Anterior cingulate cortex (tissue), 58 donors: ENCODE measurements around the gene UTRN.

Source experiments
- DNase-seq, 58 donors: peaks; one replicate each; lab custom pipeline; 2025; lab: John Stamatoyannopoulos, UW

UTRN gene

GRCh38 chr6:144284783-144285547, at the start of gene UTRN:
Gene UTRN, plus strand, starts transcription at chr6:144285335. Its CDS starts 6,494 bp downstream, at chr6:144291829.
- DNase-seq, result peak in 55 of 58 donors; percentile 5 to 77 (median 46)

DNA sequence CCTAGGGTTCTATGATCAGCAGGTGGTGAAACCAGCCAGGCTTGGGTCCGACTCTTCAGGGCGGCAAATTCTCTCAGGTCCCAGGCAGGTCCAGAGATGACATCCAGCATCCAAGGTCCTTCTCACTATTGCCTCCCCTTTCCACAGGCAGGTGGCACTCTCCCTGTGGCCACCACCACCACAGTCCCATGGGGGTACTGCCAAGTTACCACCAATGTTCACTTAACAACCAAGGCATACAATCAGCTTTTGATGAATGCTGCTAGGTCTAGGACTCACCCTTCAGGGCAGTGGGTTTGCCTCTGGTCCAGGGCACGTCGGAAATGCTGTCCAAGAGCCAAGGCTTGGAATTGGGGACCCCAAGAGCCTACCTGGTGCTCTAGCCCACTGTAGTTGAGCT, 40.4 kb upstream of the UTRN start:
- DNase-seq, result no peak

- no peak for DNase-seq
Measured at GRCh38 chr6:144246988-144247387, 38.1 kb upstream of the UTRN start.

DNA sequence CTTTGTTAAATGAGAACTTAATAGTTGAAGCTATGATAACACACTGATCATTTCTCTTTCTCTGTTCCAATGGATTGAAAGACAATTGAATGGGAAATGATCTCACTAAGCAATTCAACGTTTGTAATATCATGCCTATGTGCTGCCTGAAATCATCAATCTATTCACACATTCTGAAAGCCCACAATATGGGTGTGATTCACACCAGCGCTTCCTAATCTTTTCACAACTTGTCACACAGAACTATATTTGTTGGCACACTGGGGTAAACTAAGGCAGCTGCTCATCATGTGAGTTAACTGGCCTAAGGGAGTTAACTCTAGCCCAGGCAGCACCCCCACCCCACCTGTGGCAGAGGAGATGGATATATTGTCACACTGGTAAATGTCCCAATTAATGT, 37.1 kb upstream of the UTRN start:
- no peak for DNase-seq

DNA sequence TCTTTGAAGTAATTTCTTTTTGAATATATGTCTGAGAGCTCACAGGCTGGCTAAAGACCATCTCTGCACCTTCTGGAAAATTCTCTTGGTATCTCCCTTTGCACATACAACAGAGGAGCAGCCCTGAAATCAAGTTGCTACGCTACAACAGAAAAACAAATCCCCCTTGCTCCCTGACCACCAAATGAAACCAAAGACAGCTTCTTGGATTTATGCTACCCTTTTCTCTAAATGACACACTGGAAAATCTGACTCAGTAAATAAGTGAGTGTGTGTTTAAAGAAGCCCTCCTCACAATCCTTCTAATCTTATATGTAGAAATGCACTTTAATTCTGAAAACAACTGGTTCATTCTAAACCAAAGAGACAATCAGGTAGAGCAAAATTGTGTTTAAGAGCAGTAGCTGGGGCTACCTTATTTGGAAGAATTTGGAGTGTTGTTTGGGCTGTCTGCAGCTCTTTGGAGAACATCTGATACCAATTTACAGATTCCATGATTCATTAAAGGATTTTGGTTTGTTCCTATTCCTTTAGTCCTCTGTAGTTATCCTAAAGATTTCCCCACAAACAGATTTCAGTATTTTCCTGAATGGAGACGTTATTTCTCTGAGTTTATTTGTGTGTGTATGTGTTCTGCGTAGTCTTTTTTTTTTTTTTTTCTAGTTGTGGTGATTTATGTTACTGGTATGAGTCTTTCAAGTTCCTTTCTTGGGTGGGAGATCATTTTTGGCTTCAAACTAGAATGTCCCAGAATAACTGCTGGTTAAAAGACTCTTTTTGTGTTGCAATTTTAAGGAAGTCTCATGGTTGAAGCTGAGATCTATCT, 36.4 kb upstream of the UTRN start:
- DNase-seq, result no peak

GRCh38 chr6:144250276-144250675, 34.9 kb upstream of the UTRN start:
- no peak for DNase-seq

- DNase-seq, result no peak
Measured at GRCh38 chr6:144252259-144252658, 32.9 kb upstream of the UTRN start.

DNA sequence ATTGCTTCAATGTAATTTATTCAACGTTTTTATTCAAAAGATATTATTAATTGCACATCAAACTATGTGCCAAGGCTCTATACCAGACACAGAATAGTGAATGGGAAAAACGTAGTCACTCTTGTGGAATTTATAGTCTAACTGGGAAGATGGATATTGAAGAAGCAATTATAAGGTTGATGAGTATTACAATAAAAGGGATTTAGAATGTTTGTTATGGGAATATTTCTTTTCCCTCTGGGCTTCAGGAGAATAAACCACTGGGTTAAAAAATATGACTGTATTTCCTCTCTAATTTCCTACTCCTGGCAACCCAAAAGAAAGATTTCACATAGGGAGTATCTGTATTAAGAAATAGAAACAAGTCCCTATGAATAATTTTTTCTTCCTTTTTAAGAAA, 25.1 kb upstream of the UTRN start:
- DNase-seq, result no peak

DNA sequence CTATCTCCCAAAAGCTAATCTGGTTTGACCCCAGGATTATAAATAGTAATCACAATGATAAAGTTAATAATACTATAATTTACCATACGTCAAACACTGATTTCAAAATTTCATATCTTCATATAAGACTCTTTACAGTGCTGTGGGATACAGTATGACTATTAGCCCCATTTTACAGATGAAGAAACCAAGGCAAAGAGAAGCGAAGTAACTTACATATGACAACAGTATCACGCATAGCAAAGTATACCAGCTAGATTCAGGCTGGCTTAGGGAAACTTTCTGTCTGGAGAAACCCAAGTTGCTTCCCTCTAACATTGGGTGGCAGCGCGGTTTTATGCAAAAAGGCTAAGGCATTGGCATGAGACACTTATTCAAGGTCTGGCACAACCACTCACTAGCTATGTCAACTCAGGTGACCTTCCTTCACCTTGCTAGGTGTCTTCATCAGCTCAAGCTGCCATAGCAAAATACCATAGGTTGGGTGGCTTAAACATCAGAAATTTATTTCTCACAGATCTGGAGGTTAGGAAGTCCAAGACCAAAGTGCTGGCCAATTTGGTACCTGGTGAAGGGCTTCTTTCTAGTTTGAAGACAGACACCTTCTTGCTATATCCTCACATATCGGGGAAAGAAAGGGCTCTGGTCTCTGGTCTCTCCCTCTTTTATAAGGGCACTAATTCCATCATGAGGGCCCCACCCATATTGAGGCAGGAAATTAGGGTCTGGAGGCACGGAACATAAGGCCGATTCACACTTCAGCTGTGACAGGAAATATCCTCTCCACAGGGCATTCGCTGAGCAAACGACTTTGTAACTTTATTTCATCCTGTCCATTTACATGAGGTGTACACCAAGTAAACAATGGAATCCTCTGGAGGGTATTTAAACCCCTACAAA, 22.4 kb upstream of the UTRN start:
- no peak for DNase-seq

DNA sequence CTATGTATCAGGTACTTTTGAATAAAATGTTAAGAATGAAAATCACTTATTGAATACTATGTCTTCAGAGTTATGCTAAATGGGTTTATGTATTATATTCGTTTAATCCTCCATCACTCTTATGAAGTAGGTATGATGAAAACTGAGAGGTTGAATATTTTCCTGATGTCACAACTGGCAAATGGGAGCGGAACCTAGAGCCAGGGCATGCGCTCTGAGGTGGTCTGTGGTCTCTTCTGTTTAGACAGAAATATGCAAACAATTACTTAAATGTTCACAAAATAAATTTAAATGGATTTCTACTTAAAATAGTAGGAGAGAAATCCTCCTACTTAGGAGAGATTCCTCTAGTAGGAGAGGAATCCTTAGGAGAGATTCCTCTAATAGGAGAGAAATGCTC, 21.3 kb upstream of the UTRN start:
- DNase-seq, result no peak

DNA sequence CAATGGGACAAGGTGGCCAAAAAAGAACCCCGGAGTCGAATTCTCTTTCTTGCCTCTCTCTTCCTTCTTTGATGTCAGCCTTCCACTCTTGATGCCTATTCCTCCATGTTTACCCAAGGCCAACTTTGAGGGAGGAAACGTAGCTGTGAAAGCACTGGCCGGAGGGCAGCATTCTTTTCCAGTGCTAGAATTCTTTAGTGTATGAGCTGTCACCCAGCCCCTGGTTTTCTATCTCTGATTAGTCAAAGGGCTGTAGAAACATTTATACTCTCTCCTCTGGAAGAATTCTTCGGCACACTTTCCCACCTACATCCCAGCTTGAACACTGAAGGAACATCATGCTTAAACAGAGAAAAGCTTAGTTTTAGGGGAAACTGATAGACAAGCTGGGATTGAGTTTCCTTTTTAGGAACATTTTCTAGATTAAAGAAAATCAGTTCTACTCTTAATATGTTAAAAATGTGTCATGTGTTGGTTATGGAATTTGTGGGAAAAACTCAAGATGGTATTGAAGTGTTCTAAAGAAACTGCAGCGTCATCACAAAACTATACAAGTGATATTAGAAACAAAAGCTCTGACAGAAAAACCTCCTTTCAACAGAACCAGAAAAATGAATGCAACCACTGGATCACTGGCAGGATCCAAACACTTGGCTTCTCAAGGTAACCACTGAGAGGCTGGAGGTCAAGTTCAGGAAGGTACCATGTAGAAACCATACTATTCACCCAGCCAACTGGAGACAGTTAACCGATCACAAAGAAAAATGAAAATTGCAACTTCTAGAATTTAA, 20.7 kb upstream of the UTRN start:
- DNase-seq, result no peak

DNA sequence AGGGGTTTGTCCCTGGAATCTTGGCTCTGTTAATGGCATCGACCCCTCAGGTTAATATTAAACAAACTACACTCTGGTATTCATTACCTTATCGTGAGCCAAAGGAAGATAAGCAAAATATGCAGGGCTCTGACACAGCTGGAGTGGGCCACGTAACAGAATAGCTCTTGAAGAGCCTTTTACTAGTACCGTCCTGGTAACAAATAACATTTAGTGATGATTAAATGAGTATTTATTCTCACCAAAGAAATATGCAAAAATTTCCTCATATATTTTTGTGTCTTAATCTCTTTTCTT, 20.1 kb upstream of the UTRN start:
- no peak for DNase-seq

DNA sequence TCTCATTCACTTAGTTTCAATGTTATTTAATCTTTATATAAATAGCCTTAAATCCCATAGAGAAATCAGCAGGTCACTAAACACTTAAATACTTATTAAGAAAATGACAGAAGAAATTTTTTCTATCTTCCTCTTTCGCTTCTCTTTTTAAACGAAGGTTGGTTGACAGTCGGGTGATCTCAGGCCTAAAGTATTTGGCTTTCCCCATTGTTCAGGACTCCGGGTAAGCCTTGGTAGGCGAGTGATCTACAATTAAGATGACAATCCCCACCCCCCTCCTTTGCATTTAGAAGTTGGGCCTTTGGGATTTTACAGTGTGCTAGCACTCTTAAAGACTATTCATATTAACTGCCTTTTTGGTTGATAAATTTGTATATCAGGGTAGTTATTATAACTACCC, 19.7 kb upstream of the UTRN start:
- DNase-seq, result no peak

GRCh38 chr6:144266091-144266649, 19.0 kb upstream of the UTRN start:
- peak in 1 of 58 donors; percentile 5 for DNase-seq

DNA sequence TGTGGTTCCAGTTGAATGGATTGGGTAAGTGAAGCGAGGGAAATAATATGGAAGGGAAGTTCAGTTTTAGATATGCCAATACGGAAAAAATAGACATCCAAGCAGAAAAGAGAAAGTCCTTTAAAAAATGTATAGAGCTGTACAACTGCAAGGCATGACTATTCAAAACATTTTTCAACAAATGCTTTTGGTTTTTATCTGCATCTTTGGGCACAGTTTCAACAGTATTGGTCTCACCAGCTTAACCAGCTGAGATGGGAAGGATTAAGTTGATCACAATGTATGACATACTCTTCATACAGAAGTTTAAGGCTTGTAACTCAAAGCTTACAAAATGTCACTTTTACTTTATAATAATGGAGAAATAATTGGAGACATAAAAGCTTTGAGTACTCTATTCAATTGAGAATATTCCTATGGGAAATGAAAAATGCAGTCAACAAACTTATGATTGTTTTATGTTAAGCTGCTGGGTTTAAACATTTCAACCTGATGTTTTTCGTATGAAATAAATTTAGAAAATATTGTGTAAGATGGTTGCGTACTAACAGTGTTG, 16.3 kb upstream of the UTRN start:
- no peak for DNase-seq

DNA sequence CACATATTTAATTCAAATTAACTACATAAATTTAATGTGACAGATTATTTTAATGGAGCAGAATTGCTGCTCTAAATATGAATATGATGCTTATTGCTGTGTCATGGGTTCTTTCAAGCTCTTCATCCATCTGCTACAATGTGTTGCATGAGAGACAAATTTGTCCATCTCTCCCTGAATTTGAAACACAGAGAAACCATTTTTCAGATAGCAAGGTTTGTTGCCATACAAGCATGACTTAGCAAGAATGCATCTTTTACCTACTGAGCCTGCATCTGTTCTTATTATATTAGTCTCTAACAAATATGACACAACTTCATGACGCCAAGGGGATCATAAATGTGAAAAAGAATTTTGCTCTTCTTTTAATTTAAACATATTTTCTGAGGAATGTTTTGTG, 8.0 kb upstream of the UTRN start:
- DNase-seq, result no peak

- DNase-seq, result no peak
Measured at GRCh38 chr6:144277605-144278227, 7.4 kb upstream of the UTRN start.

GRCh38 chr6:144278659-144279314, 6.3 kb upstream of the UTRN start:
- no peak for DNase-seq
